Measurements from ENCODE around the gene SMYD3. TPM values are rescaled to one million over a fixed set of nuclear protein-coding genes. Genes with fewer than 3 reads are reported as not detected.
"Not testable (repeated sequence)": the region's sequence is repeated elsewhere in the genome, so short reads cannot be mapped to it uniquely, and the experiment has no call there.

SMYD3 gene
- total and polyA plus RNA-seq, 2 donors (not counting 1 experiment from before 2014, with no cell fraction given) = 9.7 to 37.2 TPM

- no peaks in the 10 kb centered on the region for H3K27me3 ChIP-seq (replicated peaks in 1 of 4; ENCODE audit: control extremely low read depth in 1 of 4, control insufficient read depth in 3 of 4, insufficient read depth in 4 of 4, low read length in 3 of 4)
- no peak for DNase-seq
- Mint-ChIP-seq H3K4me3 (no peak overlapping the region), H3K27me3 (no peaks in the 10 kb centered on the region), H3K9me3 (ENCODE audit: insufficient read depth) (peaks cover 7% of the 10 kb centered on the region), H3K27ac (no peak overlapping the region), H3K4me1 (no peaks in the 10 kb centered on the region)
- intact Hi-C loops (cut with micrococcal nuclease) = no loop called here
- no peak for ATAC-seq (ENCODE audit: low read depth)
- no peaks in the 10 kb centered on the region for H4K20me1 ChIP-seq (ENCODE audit: control insufficient read depth, insufficient read depth, low read length, poor library complexity, severe bottlenecking)
- H3K9ac ChIP-seq (ENCODE audit: low read length) = no peak overlapping the region
- no peak overlapping the region for H2AFZ ChIP-seq (ENCODE audit: insufficient read depth, low read depth, low read length, poor library complexity, severe bottlenecking)
- H3K36me3 ChIP-seq (replicated peaks in 1 of 2; ENCODE audit: control extremely low read depth in 1 of 2, control insufficient read depth in 1 of 2, extremely low read depth in 1 of 2, insufficient read depth in 2 of 2, low read length in 1 of 2) = no peaks in the 10 kb centered on the region
- no peaks in the 10 kb centered on the region for H3K79me2 ChIP-seq (ENCODE audit: control insufficient read depth, insufficient read depth, low read length)
- H3K4me2 ChIP-seq (replicated peaks; ENCODE audit: low read depth, low read length, poor library complexity, severe bottlenecking) = no peak overlapping the region
- no peak overlapping the region for H3K4me3 ChIP-seq (ENCODE audit: control extremely low read depth in 1 of 5, extremely low read depth in 1 of 5, insufficient read depth in 1 of 5, low read depth in 2 of 5, low read length in 4 of 5)
- no peak overlapping the region for H3K27ac ChIP-seq (ENCODE audit: low read length in 2 of 2)
- TF ChIP-seq CTCF (IDR thresholded peaks at IDR 0.05) (no peak), EZH2 (IDR thresholded peaks at IDR 0.05; ENCODE audit: borderline replicate concordance, insufficient read depth, low read depth, low read length, poor library complexity, severe bottlenecking) (no peak)
- no peaks in the 10 kb centered on the region for H3K4me1 ChIP-seq (ENCODE audit: control insufficient read depth in 2 of 2, insufficient read depth in 2 of 2, low read length in 2 of 2)
- 89% methylated on average over 9 of the region's 9 CpGs for WGBS (ENCODE audit: insufficient coverage)
- POLR2A ChIA-PET = no interaction called here
- CTCF ChIA-PET = no interaction called here
- peaks cover 0 to 4% (median 0%) of the 10 kb centered on the region in 3 donors for H3K9me3 ChIP-seq (ENCODE audit: control extremely low read depth in 1 of 3, control insufficient read depth in 2 of 3, insufficient read depth in 1 of 3, low read length in 2 of 3)
Observed at GRCh38 chr1:245742896-245743295, 764.2 kb downstream of the SMYD3 start.

GRCh38 chr1:245740336-245740735, 766.7 kb downstream of the SMYD3 start:
- H3K36me3 ChIP-seq (replicated peaks in 1 of 2; ENCODE audit: control extremely low read depth in 1 of 2, control insufficient read depth in 1 of 2, extremely low read depth in 1 of 2, insufficient read depth in 2 of 2, low read length in 1 of 2); H3K27me3 ChIP-seq (replicated peaks in 1 of 4; ENCODE audit: control extremely low read depth in 1 of 4, control insufficient read depth in 3 of 4, insufficient read depth in 4 of 4, low read length in 3 of 4); H3K4me3 ChIP-seq (ENCODE audit: control extremely low read depth in 1 of 5, extremely low read depth in 1 of 5, insufficient read depth in 1 of 5, low read depth in 2 of 5, low read length in 4 of 5); POLR2A ChIA-PET; ATAC-seq (ENCODE audit: low read depth); H2AFZ ChIP-seq (ENCODE audit: insufficient read depth, low read depth, low read length, poor library complexity, severe bottlenecking); H3K27ac Mint-ChIP-seq; intact Hi-C loops (cut with micrococcal nuclease); H4K20me1 ChIP-seq (ENCODE audit: control insufficient read depth, insufficient read depth, low read length, poor library complexity, severe bottlenecking); H3K27me3 Mint-ChIP-seq; H3K79me2 ChIP-seq (ENCODE audit: control insufficient read depth, insufficient read depth, low read length); H3K9me3 ChIP-seq (ENCODE audit: control extremely low read depth in 1 of 3, control insufficient read depth in 2 of 3, insufficient read depth in 1 of 3, low read length in 2 of 3); H3K4me1 ChIP-seq (ENCODE audit: control insufficient read depth in 2 of 2, insufficient read depth in 2 of 2, low read length in 2 of 2); H3K27ac ChIP-seq (ENCODE audit: low read length in 2 of 2); H3K9ac ChIP-seq (ENCODE audit: low read length); CTCF ChIA-PET; H3K4me3 Mint-ChIP-seq; H3K4me2 ChIP-seq (replicated peaks; ENCODE audit: low read depth, low read length, poor library complexity, severe bottlenecking); H3K9me3 Mint-ChIP-seq (ENCODE audit: insufficient read depth); H3K4me1 Mint-ChIP-seq; DNase-seq: not testable (repeated sequence)
- WGBS (ENCODE audit: insufficient coverage) = no CpG with 5 or more reads among the region's 1 CpG
